SU-DHL-6 (cell line): ENCODE results near the gene ETFB.

ENCODE experiments used
- H2AFZ ChIP-seq: fragments of 200-600 bp; sonication (generic); 2 replicates; pipeline ENCODE4 v1.6.1; 2014; ENCODE audit warnings: low read depth, mild to moderate bottlenecking, moderate library complexity, mixed read lengths, antibody characterized with exemption, low read length; ENCODE audit not compliant: severe bottlenecking
- H3F3A ChIP-seq: fragments of 200-600 bp; shearing (Covaris generic); 2 replicates; pipeline ENCODE4 v1.6.0; 2016; ENCODE audit warnings: antibody characterized with exemption, mild to moderate bottlenecking; ENCODE audit not compliant: insufficient read depth
- H3K27ac ChIP-seq: fragments of 200-600 bp; sonication (generic); 2 replicates; pipeline ENCODE4 v1.5.1; 2016; ENCODE audit warnings: low read depth, mild to moderate bottlenecking, low read length, moderate library complexity, mixed read lengths
- H3K27me3 ChIP-seq: fragments of 200-600 bp; sonication (generic), shearing (Covaris generic); 2 replicates; pipeline ENCODE4 v1.6.0; 2014; ENCODE audit warnings: mild to moderate bottlenecking, low read length
- H3K36me3 ChIP-seq: fragments of 200-600 bp; sonication (generic); 2 replicates; pipeline ENCODE4 v1.6.1; 2014; ENCODE audit warnings: mild to moderate bottlenecking, low read length, mixed read lengths
- H3K4me2 ChIP-seq: fragments of 300-600, 200-600 bp; shearing (Covaris generic), sonication (generic); 2 replicates; pipeline ENCODE4 v1.6.0; 2014; ENCODE audit warnings: low read length, low read depth, mild to moderate bottlenecking; ENCODE audit not compliant: poor library complexity, severe bottlenecking
- H3K4me3 ChIP-seq: fragments of 200-600 bp; sonication (generic); 2 replicates; pipeline ENCODE4 v1.5.1; 2014; ENCODE audit warnings: antibody characterized with exemption, low read length, mild to moderate bottlenecking, mixed read lengths; ENCODE audit not compliant: insufficient read depth, poor library complexity, severe bottlenecking
- H3K79me2 ChIP-seq: fragments of 200-600 bp; sonication (generic); 2 replicates; pipeline ENCODE4 v1.6.1; 2014; ENCODE audit warnings: mild to moderate bottlenecking, low read length, moderate library complexity; ENCODE audit not compliant: insufficient read depth
- H3K9ac ChIP-seq: fragments of 200-600 bp; sonication (generic); 2 replicates; pipeline ENCODE4 v1.7.0; 2014; ENCODE audit warnings: mild to moderate bottlenecking, low read length
- H3K9me2 ChIP-seq: fragments of 200-600 bp; sonication (generic); replicated peaks from 2 replicates; pipeline ENCODE4 v1.6.1; 2014; ENCODE audit warnings: low read length; ENCODE audit not compliant: insufficient read depth
- H3K9me3 ChIP-seq: fragments of 200-600 bp; sonication (generic); 2 replicates; pipeline ENCODE4 v1.6.1; 2014; ENCODE audit warnings: low read length, mixed read lengths; ENCODE audit not compliant: insufficient read depth
- H4K20me1 ChIP-seq: fragments of 200-600 bp; sonication (generic); 2 replicates; pipeline ENCODE4 v1.6.1; 2014; ENCODE audit warnings: low read depth, mild to moderate bottlenecking, antibody characterized with exemption, low read length, moderate library complexity, mixed read lengths
- CTCF ChIP-seq: fragments of 200-600 bp; sonication (generic); IDR thresholded peaks from one replicate; pipeline ENCODE4 v1.5.1; 2017; ENCODE audit warnings: antibody characterized with exemption, mild to moderate bottlenecking, low read length, moderate library complexity; ENCODE audit not compliant: insufficient read depth, poor library complexity, severe bottlenecking
- EZH2phosphoT487 ChIP-seq: fragments of 200-600 bp; sonication (generic), shearing (Covaris generic); conservative IDR thresholded peaks from 2 replicates; pipeline ENCODE4 v1.6.1; 2018; ENCODE audit warnings: mild to moderate bottlenecking, antibody characterized with exemption, low read length, moderate library complexity, mixed read lengths

Gene ETFB

DNA sequence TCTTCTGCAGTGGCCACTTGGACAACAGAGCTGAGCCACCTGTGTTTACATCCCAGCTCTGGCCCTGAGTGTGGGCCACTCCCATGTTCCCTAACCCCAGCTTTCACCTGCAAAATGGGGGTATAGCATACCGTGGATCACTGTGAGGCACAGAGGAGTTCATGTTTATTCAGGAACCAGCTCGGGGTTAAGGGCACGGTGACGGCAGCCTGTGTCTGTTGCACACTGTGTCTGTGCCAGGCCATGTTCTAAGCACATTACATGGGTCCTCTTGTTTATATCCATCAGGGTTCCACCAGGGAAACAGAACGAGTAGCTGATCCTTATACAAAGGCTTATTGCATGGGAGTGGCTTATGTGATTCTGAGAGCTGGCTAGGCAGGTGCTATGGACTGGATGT lies 68.8 kb downstream of the ETFB start:
- Histone ChIP-seq H3K27me3 (no peaks in the 10 kb centered on the region; the same call in 1 of the 2 replicates), H3K4me2 (no peak overlapping the region), H3K4me3 (no peak overlapping the region), H3K36me3 (no peaks in the 10 kb centered on the region), H3K9me2 (no peaks in the 10 kb centered on the region), H3K27ac (no peak overlapping the region), H3F3A (no peaks in the 10 kb centered on the region), H3K9ac (no peak overlapping the region), H4K20me1 (no peaks in the 10 kb centered on the region), H3K9me3 (no peaks in the 10 kb centered on the region), H2AFZ (no peak overlapping the region), H3K79me2 (no peaks in the 10 kb centered on the region)
- TF ChIP-seq CTCF: no peak
- no peak for TF ChIP-seq EZH2phosphoT487

DNA sequence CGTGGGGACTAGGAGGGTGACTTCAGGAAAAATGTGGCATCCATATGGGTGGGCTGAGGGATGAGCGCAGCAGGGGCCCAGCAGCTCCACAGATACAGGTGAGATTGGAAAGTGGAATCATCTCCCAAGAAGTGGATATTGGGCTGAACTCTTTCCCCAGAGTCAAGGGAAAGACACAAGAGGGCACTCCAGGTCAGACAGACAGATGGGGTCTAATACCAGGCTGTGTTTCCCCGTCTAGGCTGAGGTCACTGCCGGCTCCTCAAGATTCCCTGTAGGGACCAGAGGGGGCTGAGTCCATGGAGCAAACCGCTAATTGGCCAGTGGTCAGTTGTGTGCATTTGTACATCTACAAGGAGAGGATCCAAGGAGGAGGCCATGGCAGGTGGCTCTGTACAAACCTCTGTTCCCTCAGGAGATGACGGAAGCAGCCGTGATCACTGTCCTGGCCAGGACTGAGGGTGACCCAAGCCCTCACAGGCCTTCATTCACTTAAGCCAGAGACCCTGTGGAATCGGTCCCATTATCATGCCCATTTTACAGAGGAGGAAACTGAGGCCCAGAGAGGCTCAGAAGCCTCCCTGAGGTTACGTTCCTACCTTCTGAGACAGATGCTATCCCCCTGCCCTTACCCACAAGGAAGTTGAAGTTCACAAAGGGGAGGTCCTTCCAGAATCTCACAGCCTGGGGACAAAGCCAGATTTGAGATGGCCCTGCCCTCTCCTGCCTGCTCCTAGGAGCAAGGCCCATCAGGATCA lies 69.7 kb downstream of the ETFB start:
- no peaks in the 10 kb centered on the region; the same call in 1 of the 2 replicates for H3K27me3 ChIP-seq
- H3K79me2 ChIP-seq: no peaks in the 10 kb centered on the region
- no peak overlapping the region for H3K4me2 ChIP-seq

DNA sequence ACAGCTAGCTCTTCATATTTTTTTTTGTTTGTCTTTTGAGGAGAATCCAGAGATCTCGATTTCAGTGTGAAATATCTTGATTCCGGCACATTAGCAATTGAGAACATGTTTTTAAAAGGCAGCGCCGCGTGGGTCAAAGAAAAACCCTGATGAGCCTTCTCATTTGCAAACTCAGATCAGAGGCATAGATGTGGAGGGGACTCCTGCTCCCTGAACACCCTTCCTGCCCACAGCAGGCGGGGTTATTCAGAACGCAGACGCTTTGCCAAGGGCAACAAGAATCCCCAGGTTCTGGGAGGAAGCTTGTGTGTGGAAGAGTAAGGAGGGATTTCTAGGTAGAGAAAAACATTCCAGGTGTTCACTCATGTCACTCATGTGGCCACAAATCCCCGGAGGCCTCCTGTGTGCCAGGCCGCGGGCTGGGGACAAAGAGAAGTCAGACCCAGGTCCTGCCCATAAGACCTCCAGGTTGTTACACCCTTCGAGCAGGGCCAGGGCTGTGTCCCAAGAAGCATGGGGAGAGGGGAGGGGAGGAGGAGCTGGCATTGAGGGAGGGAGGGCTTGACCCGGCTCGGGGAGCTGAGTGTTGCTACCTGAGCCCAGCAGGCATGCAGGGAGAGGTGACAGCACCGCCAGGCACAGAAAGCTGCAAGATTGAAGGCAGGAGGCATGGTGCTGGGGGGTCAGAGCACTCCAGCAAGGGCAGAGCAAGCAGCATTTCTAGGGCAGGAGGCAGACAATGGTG lies 70.6 kb downstream of the ETFB start:
- Histone ChIP-seq H3K4me3 (no peak overlapping the region), H3K27ac (no peak overlapping the region), H4K20me1 (no peaks in the 10 kb centered on the region), H3K9me2 (no peaks in the 10 kb centered on the region), H3K9ac (no peak overlapping the region), H3K27me3 (no peaks in the 10 kb centered on the region; the same call in 1 of the 2 replicates), H3K36me3 (no peaks in the 10 kb centered on the region), H3K79me2 (no peaks in the 10 kb centered on the region), H3K4me2 (no peak overlapping the region), H3F3A (no peaks in the 10 kb centered on the region), H2AFZ (no peak overlapping the region), H3K9me3 (no peaks in the 10 kb centered on the region)
- no peak for TF ChIP-seq CTCF
- TF ChIP-seq EZH2phosphoT487: no peak

More for the DNA sequence above, 69.7 kb downstream of the ETFB start:
- Histone ChIP-seq H3F3A (no peaks in the 10 kb centered on the region), H3K36me3 (no peaks in the 10 kb centered on the region), H2AFZ (no peak overlapping the region), H3K9ac (no peak overlapping the region), H3K4me3 (no peak overlapping the region), H4K20me1 (no peaks in the 10 kb centered on the region), H3K27ac (no peak overlapping the region), H3K9me3 (no peaks in the 10 kb centered on the region), H3K9me2 (no peaks in the 10 kb centered on the region)
- TF ChIP-seq EZH2phosphoT487 (no peak), CTCF (no peak)
